Lung (tissue), 12 donors: ENCODE results near the gene ARL2. TPM values are rescaled to one million over a fixed set of nuclear protein-coding genes. Genes with fewer than 3 reads are reported as not detected.

Experiments used
- ATAC-seq: fragments of 200-7000 bp; cut with Tn5 transposase; one replicate; pipeline ENCODE4 v1.9.1; 2020; ENCODE audit warnings: moderate number of reproducible peaks; ENCODE audit not compliant: insufficient read depth, low FRiP score
- DNase-seq, 3 donors: peaks; one replicate each; pipeline ENCODE4 v3.0.0-alpha.2; 2013 to 2017
- H3K27ac ChIP-seq, 2 donors: one replicate each; pipeline ENCODE4 v1.5.1; 2013; ENCODE audit warnings: mild to moderate bottlenecking in 2 of 2, moderate library complexity in 2 of 2, control low read depth in 1 of 2, inconsistent platforms in 1 of 2, low read depth in 1 of 2, low read length in 1 of 2
- H3K27me3 ChIP-seq, 3 donors: one replicate each; pipeline ENCODE4 v1.5.1; 2013; ENCODE audit warnings: low read length in 2 of 3; ENCODE audit not compliant: control insufficient read depth in 3 of 3, insufficient read depth in 3 of 3
- H3K36me3 ChIP-seq, 4 donors: one replicate each; pipeline ENCODE4 v1.5.1; 2013; ENCODE audit warnings: low read length in 4 of 4, mild to moderate bottlenecking in 1 of 4, moderate library complexity in 1 of 4; ENCODE audit not compliant: control insufficient read depth in 4 of 4, insufficient read depth in 4 of 4
- H3K4me1 ChIP-seq, 5 donors: one replicate each; pipeline ENCODE4 v1.5.1; 2013; ENCODE audit warnings: low read length in 5 of 5, mild to moderate bottlenecking in 2 of 5, moderate library complexity in 1 of 5; ENCODE audit not compliant: control insufficient read depth in 5 of 5, insufficient read depth in 5 of 5
- H3K4me3 ChIP-seq: one replicate; pipeline ENCODE4 v1.5.1; 2013; ENCODE audit warnings: mild to moderate bottlenecking, control low read depth, moderate library complexity
- H3K9ac ChIP-seq, 2 donors: one replicate each; pipeline ENCODE4 v1.5.1; 2013; ENCODE audit warnings: low read length in 2 of 2, control low read depth in 1 of 2; ENCODE audit not compliant: insufficient read depth in 1 of 2
- H3K9me3 ChIP-seq, 4 donors: one replicate each; pipeline ENCODE4 v1.5.1; 2013; ENCODE audit warnings: low read length in 3 of 4, mild to moderate bottlenecking in 1 of 4, moderate library complexity in 1 of 4; ENCODE audit not compliant: control insufficient read depth in 4 of 4, insufficient read depth in 3 of 4
- CTCF ChIP-seq: IDR thresholded peaks from 2 replicates; pipeline ENCODE4 v1.5.1; 2012; ENCODE audit warnings: mild to moderate bottlenecking; ENCODE audit errors: control extremely low read depth, extremely low read depth
- WGBS, 2 donors: extraction: QIAGEN DNeasy Blood & Tissue Kit; methylation state at CpG; one replicate each; pipeline ENCODE4 v1.1.7; 2013; 5-methylcytosine and 5-hydroxymethylcytosine counted together
- polyA plus RNA-seq, 2 donors: library from polyadenylated mRNA; stranded (reverse); fragments of 200-250 nt; gene quantifications; one replicate each; pipeline ENCODE4 v1.2.1, GENCODE V29; 2013
- total RNA-seq, 2 donors: library from RNA; depleted of rRNA in 1 of 2; stranded (reverse); fragments of >200 nt in 1 of 2; gene quantifications; one replicate each; pipeline ENCODE4 v1.2.1, GENCODE V29; 2014 to 2021
- donor health status: control.
- donor health status: control.
- donor health status: Bipolar disorder and iron deficiency.
- donor health status: healthy.
- donor health status: DM: yes; HTN: yes; CAD: no.

Gene ARL2
- total and polyA plus RNA-seq, 4 donors = 37.4 to 127 (median 94.0) TPM

GRCh38 chr11:65034423-65034822 is 20.5 kb downstream of the ARL2 start:
- Histone ChIP-seq H3K9me3 (no peaks in the 10 kb centered on the region), H3K4me1 (no peaks in the 10 kb centered on the region), H3K27me3 (no peaks in the 10 kb centered on the region), H3K9ac (no peak overlapping the region), H3K27ac (no peak overlapping the region), H3K4me3 (no peak overlapping the region), H3K36me3 (peaks cover 0 to 47% (median 25%) of the 10 kb centered on the region in 4 donors)
- 91 to 100% methylated on average over 2 of the region's 2 CpGs for WGBS, 2 donors
- no peak for DNase-seq
- no peak for ATAC-seq
- TF ChIP-seq CTCF = no peak

- H3K4me3 ChIP-seq = no peak overlapping the region
- no peak for ATAC-seq
- DNase-seq = no peak
Measured at GRCh38 chr11:65035579-65035978, 21.6 kb downstream of the ARL2 start.

GRCh38 chr11:65036931-65037330 is 23.0 kb downstream of the ARL2 start:
- Histone ChIP-seq H3K9ac (no peak overlapping the region), H3K27ac (no peak overlapping the region), H3K27me3 (no peaks in the 10 kb centered on the region), H3K4me3 (no peak overlapping the region), H3K4me1 (peaks cover 0 to 8% (median 0%) of the 10 kb centered on the region in 5 donors), H3K9me3 (no peaks in the 10 kb centered on the region), H3K36me3 (peaks cover 0 to 47% (median 24%) of the 10 kb centered on the region in 4 donors)
- ATAC-seq = no peak
- no peak for TF ChIP-seq CTCF
- WGBS, 2 donors = 74 to 90% methylated on average over 6 of the region's 6 CpGs
- no peak for DNase-seq

More at GRCh38 chr11:65035579-65035978, 21.6 kb downstream of the ARL2 start:
- no peak for TF ChIP-seq CTCF
- Histone ChIP-seq H3K9me3 (no peaks in the 10 kb centered on the region), H3K27me3 (no peaks in the 10 kb centered on the region), H3K9ac (no peak overlapping the region), H3K4me1 (peaks cover 0 to 4% (median 0%) of the 10 kb centered on the region in 5 donors), H3K27ac (no peak overlapping the region), H3K36me3 (peaks cover 0 to 47% (median 25%) of the 10 kb centered on the region in 4 donors)
- 80 to 84% methylated on average over 11 of the region's 11 CpGs for WGBS, 2 donors

GRCh38 chr11:65040520-65040846 is 26.5 kb downstream of the ARL2 start:
- Histone ChIP-seq H3K4me1 (peaks cover 0 to 18% (median 0%) of the 10 kb centered on the region in 5 donors), H3K9ac (no peak overlapping the region), H3K9me3 (no peaks in the 10 kb centered on the region), H3K4me3 (peak overlapping the region; percentile 75), H3K36me3 (peaks cover 0 to 36% (median 17%) of the 10 kb centered on the region in 4 donors), H3K27ac (peak overlapping the region; percentile 91 to 98), H3K27me3 (no peaks in the 10 kb centered on the region)
- DNase-seq (no peak), ATAC-seq (no peak)
- no peak for TF ChIP-seq CTCF
- WGBS, 2 donors = 16 to 24% methylated on average over 7 of the region's 7 CpGs
